22Rv1 (cell line): ENCODE results near the gene MAN1C1.

Experiments used
- CTCF ChIP-seq: fragments of 450-650 bp; IDR thresholded peaks from 2 replicates; pipeline ENCODE4 v1.5.1; 2017; ENCODE audit warnings: mild to moderate bottlenecking
- ZFX ChIP-seq: fragments of 450-650 bp; IDR thresholded peaks from 2 replicates; pipeline ENCODE4 v1.6.1; 2017; ENCODE audit warnings: antibody characterized with exemption, borderline replicate concordance

GRCh38 chr1:25694167-25695007 lies 77.8 kb downstream of the MAN1C1 start:
- TF ChIP-seq CTCF (no peak), ZFX (no peak)
